ENCODE results near the gene RAD52.
A peak's percentile ranks its signal among the peaks of the same experiment; 100 is the strongest.

The RAD52 gene

DNA sequence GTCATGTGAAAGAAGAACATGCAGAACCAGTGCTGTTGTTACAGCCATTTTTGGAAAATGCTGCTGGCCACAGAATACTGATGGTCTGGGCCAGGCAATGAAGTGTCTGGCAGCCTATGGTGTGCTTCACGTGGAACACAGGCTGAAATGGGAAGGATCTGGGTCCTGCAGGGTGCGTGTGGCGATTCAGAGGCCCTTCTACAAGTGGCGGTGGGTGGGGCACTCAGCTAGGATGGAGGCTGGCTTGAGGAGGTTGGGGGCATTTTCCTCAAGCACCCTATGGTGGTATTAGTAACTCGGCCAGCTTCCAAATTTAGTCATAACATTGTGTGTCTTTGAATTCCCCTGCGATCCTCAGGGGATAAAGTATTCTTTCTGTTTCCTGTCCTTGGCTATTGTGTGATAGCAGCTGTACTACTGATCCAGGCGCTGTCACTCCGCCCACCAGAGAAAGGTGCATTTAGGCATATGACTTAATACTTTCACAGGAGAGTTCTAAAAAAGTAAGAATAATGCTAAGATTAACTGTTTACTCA, 9.2 kb upstream of the RAD52 start:
- TF ChIP-seq POLR2AphosphoS5 (IDR thresholded peaks at IDR 0.05; ENCODE audit: low read depth) (no peak), SPI1 (IDR thresholded peaks at IDR 0.05; ENCODE audit: borderline replicate concordance, low read depth) (no peak), GABPA (IDR thresholded peaks at IDR 0.05; ENCODE audit: low read depth) (no peak)
- TF ChIP-seq, protein P1, sequence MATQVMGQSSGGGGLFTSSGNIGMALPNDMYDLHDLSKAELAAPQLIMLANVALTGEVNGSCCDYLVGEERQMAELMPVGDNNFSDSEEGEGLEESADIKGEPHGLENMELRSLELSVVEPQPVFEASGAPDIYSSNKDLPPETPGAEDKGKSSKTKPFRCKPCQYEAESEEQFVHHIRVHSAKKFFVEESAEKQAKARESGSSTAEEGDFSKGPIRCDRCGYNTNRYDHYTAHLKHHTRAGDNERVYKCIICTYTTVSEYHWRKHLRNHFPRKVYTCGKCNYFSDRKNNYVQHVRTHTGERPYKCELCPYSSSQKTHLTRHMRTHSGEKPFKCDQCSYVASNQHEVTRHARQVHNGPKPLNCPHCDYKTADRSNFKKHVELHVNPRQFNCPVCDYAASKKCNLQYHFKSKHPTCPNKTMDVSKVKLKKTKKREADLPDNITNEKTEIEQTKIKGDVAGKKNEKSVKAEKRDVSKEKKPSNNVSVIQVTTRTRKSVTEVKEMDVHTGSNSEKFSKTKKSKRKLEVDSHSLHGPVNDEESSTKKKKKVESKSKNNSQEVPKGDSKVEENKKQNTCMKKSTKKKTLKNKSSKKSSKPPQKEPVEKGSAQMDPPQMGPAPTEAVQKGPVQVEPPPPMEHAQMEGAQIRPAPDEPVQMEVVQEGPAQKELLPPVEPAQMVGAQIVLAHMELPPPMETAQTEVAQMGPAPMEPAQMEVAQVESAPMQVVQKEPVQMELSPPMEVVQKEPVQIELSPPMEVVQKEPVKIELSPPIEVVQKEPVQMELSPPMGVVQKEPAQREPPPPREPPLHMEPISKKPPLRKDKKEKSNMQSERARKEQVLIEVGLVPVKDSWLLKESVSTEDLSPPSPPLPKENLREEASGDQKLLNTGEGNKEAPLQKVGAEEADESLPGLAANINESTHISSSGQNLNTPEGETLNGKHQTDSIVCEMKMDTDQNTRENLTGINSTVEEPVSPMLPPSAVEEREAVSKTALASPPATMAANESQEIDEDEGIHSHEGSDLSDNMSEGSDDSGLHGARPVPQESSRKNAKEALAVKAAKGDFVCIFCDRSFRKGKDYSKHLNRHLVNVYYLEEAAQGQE (IDR thresholded peaks at IDR 0.05; ENCODE audit: insufficient replicate concordance, low read depth), result no peak
- TF ChIP-seq, protein P2, sequence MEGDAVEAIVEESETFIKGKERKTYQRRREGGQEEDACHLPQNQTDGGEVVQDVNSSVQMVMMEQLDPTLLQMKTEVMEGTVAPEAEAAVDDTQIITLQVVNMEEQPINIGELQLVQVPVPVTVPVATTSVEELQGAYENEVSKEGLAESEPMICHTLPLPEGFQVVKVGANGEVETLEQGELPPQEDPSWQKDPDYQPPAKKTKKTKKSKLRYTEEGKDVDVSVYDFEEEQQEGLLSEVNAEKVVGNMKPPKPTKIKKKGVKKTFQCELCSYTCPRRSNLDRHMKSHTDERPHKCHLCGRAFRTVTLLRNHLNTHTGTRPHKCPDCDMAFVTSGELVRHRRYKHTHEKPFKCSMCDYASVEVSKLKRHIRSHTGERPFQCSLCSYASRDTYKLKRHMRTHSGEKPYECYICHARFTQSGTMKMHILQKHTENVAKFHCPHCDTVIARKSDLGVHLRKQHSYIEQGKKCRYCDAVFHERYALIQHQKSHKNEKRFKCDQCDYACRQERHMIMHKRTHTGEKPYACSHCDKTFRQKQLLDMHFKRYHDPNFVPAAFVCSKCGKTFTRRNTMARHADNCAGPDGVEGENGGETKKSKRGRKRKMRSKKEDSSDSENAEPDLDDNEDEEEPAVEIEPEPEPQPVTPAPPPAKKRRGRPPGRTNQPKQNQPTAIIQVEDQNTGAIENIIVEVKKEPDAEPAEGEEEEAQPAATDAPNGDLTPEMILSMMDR (IDR thresholded peaks at IDR 0.05; ENCODE audit: insufficient read depth, low read length), result no peak
- no peak overlapping the region for H3K27ac ChIP-seq (replicated peaks)
- H3K27me3 ChIP-seq (ENCODE audit: insufficient read depth, poor library complexity, severe bottlenecking), result no peaks in the 10 kb centered on the region
- DNase-seq (ENCODE audit: low read depth in 1 of 2, low spot score in 1 of 2), result no peak
- H3K4me3 ChIP-seq (replicated peaks; ENCODE audit: insufficient read depth, low read length), result no peak overlapping the region

DNA sequence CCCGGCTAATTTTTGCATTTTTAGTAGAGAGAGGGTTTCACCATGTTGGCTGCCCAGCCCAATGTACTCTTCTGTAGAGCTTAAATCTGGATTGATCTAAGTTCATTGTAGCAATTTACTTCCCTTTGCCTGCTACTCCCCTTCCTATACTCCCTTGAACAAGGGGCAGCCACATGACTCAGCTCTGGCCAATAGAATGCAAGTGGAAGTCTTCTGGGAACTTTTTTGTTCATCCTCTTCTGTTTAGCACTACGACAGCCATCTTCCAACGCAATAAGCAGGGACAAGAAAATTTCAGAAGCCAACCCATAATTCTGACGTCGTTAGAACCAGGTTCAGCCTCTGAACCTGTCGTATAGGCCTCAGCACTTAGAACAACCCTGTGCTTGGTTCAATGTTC, 6.4 kb upstream of the RAD52 start:
- Histone ChIP-seq H3K4me3 (replicated peaks; ENCODE audit: insufficient read depth, low read length) (no peak overlapping the region), H3K27ac (replicated peaks) (no peak overlapping the region), H3K27me3 (ENCODE audit: insufficient read depth, poor library complexity, severe bottlenecking) (no peaks in the 10 kb centered on the region)
- TF ChIP-seq SPI1 (IDR thresholded peaks at IDR 0.05; ENCODE audit: borderline replicate concordance, low read depth) (no peak), GABPA (IDR thresholded peaks at IDR 0.05; ENCODE audit: low read depth) (no peak), POLR2AphosphoS5 (IDR thresholded peaks at IDR 0.05; ENCODE audit: low read depth) (no peak)
- TF ChIP-seq, protein P1 (IDR thresholded peaks at IDR 0.05; ENCODE audit: insufficient replicate concordance, low read depth), result no peak
- TF ChIP-seq, protein P2 (IDR thresholded peaks at IDR 0.05; ENCODE audit: insufficient read depth, low read length), result no peak
- peak in 1 of 2 experiments; percentile 31 for DNase-seq (ENCODE audit: low read depth in 1 of 2, low spot score in 1 of 2)

DNA sequence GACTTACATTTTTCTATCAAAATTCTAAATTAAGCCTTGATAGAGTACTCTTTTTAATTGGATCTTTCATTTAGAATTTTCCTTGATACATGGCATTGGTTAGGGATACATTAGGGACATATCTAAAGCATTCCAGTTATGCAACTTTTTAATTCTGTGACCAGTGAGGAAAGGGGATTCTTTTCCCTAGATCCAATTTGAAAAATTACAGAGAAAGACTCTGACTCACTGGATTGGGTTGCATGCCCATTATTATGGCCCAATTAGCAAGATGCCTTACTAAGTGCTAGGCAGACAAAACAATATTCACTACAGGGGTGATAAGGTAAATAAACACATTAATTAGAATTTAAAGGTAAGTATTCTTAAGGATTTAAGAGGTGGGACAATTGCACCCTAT, 5.2 kb upstream of the RAD52 start:
- Histone ChIP-seq H3K27me3 (ENCODE audit: insufficient read depth, poor library complexity, severe bottlenecking) (no peaks in the 10 kb centered on the region), H3K27ac (replicated peaks) (no peak overlapping the region), H3K4me3 (replicated peaks; ENCODE audit: insufficient read depth, low read length) (no peak overlapping the region)
- DNase-seq (ENCODE audit: low read depth in 1 of 2, low spot score in 1 of 2), result no peak
- TF ChIP-seq SPI1 (IDR thresholded peaks at IDR 0.05; ENCODE audit: borderline replicate concordance, low read depth) (no peak), POLR2AphosphoS5 (IDR thresholded peaks at IDR 0.05; ENCODE audit: low read depth) (no peak), GABPA (IDR thresholded peaks at IDR 0.05; ENCODE audit: low read depth) (no peak)
- TF ChIP-seq, protein P2 (IDR thresholded peaks at IDR 0.05; ENCODE audit: insufficient read depth, low read length), result no peak
- TF ChIP-seq, protein P1 (IDR thresholded peaks at IDR 0.05; ENCODE audit: insufficient replicate concordance, low read depth), result no peak

Measured in HL-60 (cell line).